ENCODE results near the gene AMPD3. TPM values are rescaled to one million over a fixed set of nuclear protein-coding genes. Genes with fewer than 3 reads are reported as not detected.
A peak's percentile ranks its signal among the peaks of the same experiment; 100 is the strongest.

AMPD3 gene
- total and polyA plus RNA-seq, 2 donors (not counting 1 experiment from before 2014, with no cell fraction given): 40.1 to 85.5 TPM

GRCh38 chr11:10441652-10442503 is 13.2 kb upstream of the AMPD3 start:
- WGBS (ENCODE audit: insufficient coverage): 18% methylated on average over 4 of the region's 8 CpGs
- Histone ChIP-seq H3K4me1 (ENCODE audit: control insufficient read depth in 2 of 2, insufficient read depth in 2 of 2, low read length in 2 of 2) (peaks cover 38 to 41% of the 10 kb centered on the region in 2 donors), H3K4me2 (replicated peaks; ENCODE audit: low read depth, low read length, poor library complexity, severe bottlenecking) (peak overlapping the region; percentile 53), H3K79me2 (ENCODE audit: control insufficient read depth, insufficient read depth, low read length) (peaks cover 13% of the 10 kb centered on the region), H3K27me3 (replicated peaks in 1 of 4; ENCODE audit: control extremely low read depth in 1 of 4, control insufficient read depth in 3 of 4, insufficient read depth in 4 of 4, low read length in 3 of 4) (no peaks in the 10 kb centered on the region), H3K9ac (ENCODE audit: low read length) (peak overlapping the region; percentile 31), H3K36me3 (replicated peaks in 1 of 2; ENCODE audit: control extremely low read depth in 1 of 2, control insufficient read depth in 1 of 2, extremely low read depth in 1 of 2, insufficient read depth in 2 of 2, low read length in 1 of 2) (no peaks in the 10 kb centered on the region), H3K4me3 (ENCODE audit: control extremely low read depth in 1 of 5, extremely low read depth in 1 of 5, insufficient read depth in 1 of 5, low read depth in 2 of 5, low read length in 4 of 5) (peak overlapping the region in 2 of 5 experiments; percentile 1 to 20), H3K9me3 (ENCODE audit: control extremely low read depth in 1 of 3, control insufficient read depth in 2 of 3, insufficient read depth in 1 of 3, low read length in 2 of 3) (peaks cover 0 to 6% (median 0%) of the 10 kb centered on the region in 3 donors), H4K20me1 (ENCODE audit: control insufficient read depth, insufficient read depth, low read length, poor library complexity, severe bottlenecking) (no peaks in the 10 kb centered on the region), H3K27ac (ENCODE audit: low read length in 2 of 2) (peak overlapping the region; percentile 89 to 96), H2AFZ (ENCODE audit: insufficient read depth, low read depth, low read length, poor library complexity, severe bottlenecking) (peak overlapping the region; percentile 67)
- peaks cover 39% of the 10 kb centered on the region for H3K4me1 Mint-ChIP-seq
- peak; percentile 85 for DNase-seq
- no peak for TF ChIP-seq EZH2 (IDR thresholded peaks at IDR 0.05; ENCODE audit: borderline replicate concordance, insufficient read depth, low read depth, low read length, poor library complexity, severe bottlenecking)
- TF ChIP-seq, protein P1, sequence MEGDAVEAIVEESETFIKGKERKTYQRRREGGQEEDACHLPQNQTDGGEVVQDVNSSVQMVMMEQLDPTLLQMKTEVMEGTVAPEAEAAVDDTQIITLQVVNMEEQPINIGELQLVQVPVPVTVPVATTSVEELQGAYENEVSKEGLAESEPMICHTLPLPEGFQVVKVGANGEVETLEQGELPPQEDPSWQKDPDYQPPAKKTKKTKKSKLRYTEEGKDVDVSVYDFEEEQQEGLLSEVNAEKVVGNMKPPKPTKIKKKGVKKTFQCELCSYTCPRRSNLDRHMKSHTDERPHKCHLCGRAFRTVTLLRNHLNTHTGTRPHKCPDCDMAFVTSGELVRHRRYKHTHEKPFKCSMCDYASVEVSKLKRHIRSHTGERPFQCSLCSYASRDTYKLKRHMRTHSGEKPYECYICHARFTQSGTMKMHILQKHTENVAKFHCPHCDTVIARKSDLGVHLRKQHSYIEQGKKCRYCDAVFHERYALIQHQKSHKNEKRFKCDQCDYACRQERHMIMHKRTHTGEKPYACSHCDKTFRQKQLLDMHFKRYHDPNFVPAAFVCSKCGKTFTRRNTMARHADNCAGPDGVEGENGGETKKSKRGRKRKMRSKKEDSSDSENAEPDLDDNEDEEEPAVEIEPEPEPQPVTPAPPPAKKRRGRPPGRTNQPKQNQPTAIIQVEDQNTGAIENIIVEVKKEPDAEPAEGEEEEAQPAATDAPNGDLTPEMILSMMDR (IDR thresholded peaks at IDR 0.05): no peak
- intact Hi-C loops (cut with micrococcal nuclease): loop anchor here (1.0 kb wide), 2 partner anchors 9 to 14 kb away; no protein-coding TSS in a partner anchor
- no peaks in the 10 kb centered on the region for H3K9me3 Mint-ChIP-seq (ENCODE audit: insufficient read depth)
- ChIA-PET POLR2A (interaction anchor here (0.6 to 2.7 kb wide), 8 partner anchors 10 to 369 kb away, joined by 3 to 38 read pairs (median 6); partner anchors contain the start of genes AMPD3, CTR9 and RNF141), CTCF (interaction anchor here (0.6 to 3.0 kb wide), 14 partner anchors 10 to 212 kb away, joined by 3 to 30 read pairs (median 6); partner anchors contain the start of genes AMPD3 and RNF141)
- no peaks in the 10 kb centered on the region for H3K27me3 Mint-ChIP-seq
- ATAC-seq (ENCODE audit: low read depth): peak; percentile 89
- H3K4me3 Mint-ChIP-seq: peak overlapping the region; percentile 61
- peak overlapping the region; percentile 97 for H3K27ac Mint-ChIP-seq
